A375 (cell line): ENCODE data around the gene SMIM5. TPM values are rescaled to one million over a fixed set of nuclear protein-coding genes. Genes with fewer than 3 reads are reported as not detected.

ENCODE experiments used
- total RNA-seq: library from RNA; depleted of rRNA; stranded (reverse); fragments of >200 nt; shearing (Covaris generic); gene quantifications from 2 replicates; pipeline ENCODE4 v1.2.3, GENCODE V29; 2014; rRNA removed

Gene SMIM5, protein sequence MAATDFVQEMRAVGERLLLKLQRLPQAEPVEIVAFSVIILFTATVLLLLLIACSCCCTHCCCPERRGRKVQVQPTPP
- total RNA-seq: 0.57 and 1.2 TPM in 2 replicates

DNA sequence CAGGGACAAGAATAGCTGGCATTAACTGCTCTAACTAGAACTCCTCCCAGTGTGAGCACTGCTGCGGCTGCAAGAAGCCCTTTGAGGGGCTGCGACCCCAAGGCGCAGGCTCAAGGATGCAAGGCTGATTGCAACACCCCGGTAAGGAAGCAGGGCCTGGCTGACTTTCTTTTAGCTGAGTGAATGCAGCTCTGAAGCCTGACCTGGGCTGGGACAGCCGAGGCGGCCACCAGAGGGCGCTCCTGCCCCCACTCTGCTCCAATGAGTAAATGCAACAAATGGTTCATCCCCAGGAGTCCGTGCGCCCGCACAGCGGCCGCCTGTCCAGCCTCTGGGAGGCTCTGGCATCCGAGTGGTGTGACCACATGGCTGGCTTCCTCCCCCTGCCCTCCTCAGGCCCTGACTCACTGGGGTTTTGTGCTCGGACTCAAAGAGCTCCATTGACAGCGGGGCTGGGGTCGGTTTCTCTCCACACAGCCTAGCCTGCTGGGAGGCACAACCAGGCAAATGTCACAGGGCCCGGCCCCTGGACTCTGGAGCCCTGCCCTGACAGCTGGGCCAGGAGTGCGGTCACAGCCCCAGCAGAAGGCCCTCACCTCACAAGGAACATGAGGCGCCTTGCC is at the start of gene SMIM5:
SMIM5 (plus strand) TSS at position 572 of the 623 bp plus-strand sequence. CDS start 6,768 bp downstream, outside the sequence.

DNA sequence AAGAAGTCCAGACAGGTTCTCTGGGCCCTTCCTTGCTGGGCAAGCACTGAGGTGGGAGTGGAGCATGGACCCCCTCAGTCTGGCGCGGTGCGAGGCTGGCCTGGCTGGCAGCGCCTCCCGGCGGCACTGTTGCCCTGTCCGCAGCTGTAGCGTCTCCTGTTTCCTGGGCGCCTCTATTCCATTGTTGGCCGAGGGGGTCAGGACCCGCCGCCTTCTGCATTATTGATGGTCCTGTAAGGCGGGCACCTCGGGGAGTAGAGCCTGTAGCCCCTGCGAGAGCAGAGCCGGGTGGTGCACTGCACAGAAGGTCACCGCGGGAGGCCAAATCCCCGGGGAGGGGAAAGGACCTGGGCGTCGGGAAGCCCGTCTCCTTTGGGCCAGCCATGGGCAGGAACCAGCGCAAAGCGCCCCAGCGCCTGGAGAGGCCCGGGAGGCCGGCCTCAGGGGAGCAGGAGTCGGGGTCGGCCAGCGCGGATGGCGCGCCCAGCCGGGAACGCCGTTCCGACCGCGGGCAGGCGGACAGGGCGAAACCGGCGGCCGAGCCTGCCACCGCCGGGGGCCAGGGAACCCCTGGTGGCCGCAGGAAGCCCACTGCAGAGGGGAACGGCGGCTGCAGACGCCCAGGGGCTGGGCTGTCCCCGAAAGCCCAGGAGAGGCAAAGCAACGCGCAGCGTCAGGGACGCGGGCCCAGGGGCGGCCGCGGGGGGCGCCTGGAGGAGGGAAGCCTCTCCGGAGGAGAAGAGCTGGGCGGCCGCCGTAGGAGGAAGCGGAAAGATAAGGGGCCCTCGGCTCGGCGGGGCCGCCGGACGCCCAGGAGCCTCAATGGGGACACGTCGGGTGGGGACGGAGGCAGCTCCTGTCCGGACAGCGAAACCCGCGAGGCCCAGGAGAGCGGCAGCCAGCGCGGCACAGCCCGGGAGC is 45.3 kb upstream of the SMIM5 start, which contains the start of gene MYO15B:
MYO15B (plus strand) TSS at position 126 of the 921 bp plus-strand sequence; CDS start at position 384, 258 bp downstream.

DNA sequence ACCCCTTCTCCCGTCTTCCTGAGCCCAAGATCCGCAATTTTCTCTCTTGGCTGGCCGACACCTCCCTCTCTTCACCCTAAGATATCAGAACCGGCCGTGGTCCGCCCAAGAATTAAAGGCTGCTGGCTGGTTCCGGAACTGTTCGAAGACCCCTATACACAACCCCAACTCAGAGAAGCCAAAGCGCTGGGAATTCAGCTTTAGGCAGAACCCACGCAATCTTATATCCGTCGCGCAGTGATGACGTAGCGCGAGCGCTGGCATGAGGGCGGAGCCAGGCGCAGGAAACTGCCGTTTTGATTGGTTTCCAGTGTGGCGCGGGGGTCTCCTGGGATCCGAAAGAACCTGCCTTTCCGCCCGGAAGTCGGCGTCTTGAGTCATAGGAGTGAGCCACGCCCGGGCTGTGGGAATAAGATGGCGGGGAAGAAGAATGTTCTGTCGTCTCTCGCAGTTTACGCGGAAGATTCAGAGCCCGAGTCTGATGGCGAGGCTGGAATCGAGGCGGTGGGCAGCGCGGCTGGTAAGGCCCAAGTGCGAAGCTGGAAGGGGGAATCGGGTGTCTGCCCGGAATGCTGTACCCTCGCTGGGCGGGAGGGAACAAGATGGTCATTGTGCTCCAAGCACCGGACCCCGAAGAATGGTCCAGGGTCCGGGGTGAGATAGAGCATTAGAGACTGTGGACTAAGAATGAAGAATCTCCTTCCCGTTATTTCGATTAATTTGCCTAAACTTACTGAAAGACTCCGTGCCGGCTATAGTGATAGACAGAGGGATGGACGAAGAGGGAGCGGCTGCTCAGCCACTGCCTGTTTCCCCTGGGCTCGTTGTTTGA is 33.9 kb downstream of the SMIM5 start, which contains the start of the genes RECQL5 and SAP30BP:
RECQL5 (minus strand) TSS at position 196 of the 832 bp plus-strand sequence. CDS start 597 bp downstream, outside the sequence.
SAP30BP (plus strand) TSS at position 380 of the 832 bp plus-strand sequence; CDS start at position 415, 35 bp downstream.

Other genes starting within 250 kb of the SMIM5 start
- gene GRB2, start 227.8 kb upstream of the SMIM5 start, total RNA-seq: 90.8 and 106 TPM in 2 replicates
- gene TMEM94, start 176.8 kb upstream of the SMIM5 start, total RNA-seq: 21.4 and 25.2 TPM in 2 replicates
- 10.3 and 10.5 TPM in 2 replicates for gene CASKIN2, start 117.9 kb upstream of the SMIM5 start, total RNA-seq
- gene TSEN54, start 116.9 kb upstream of the SMIM5 start, total RNA-seq: 18.9 and 22.1 TPM in 2 replicates
- gene LLGL2, start 107.7 kb upstream of the SMIM5 start, total RNA-seq: 6.6 and 7.1 TPM in 2 replicates
- gene MYO15B, start 45.6 kb upstream of the SMIM5 start, total RNA-seq: 6.4 and 6.9 TPM in 2 replicates
- 35.4 and 42.6 TPM in 2 replicates for gene RECQL5, start 33.7 kb downstream of the SMIM5 start, total RNA-seq
- 79.3 and 90.7 TPM in 2 replicates for gene SAP30BP, start 33.9 kb downstream of the SMIM5 start, total RNA-seq
- gene ITGB4, start 88.0 kb downstream of the SMIM5 start, total RNA-seq: 48.4 and 56.9 TPM in 2 replicates
- 54.3 and 57.9 TPM in 2 replicates for gene GALK1, start 131.8 kb downstream of the SMIM5 start, total RNA-seq
- gene UNK, start 151.4 kb downstream of the SMIM5 start, total RNA-seq: 16.6 and 18.8 TPM in 2 replicates
- 3.2 and 6.2 TPM in 2 replicates for gene UNC13D, start 211.0 kb downstream of the SMIM5 start, total RNA-seq
- 32.0 and 41.2 TPM in 2 replicates for gene WBP2, start 221.9 kb downstream of the SMIM5 start, total RNA-seq
- 29.5 and 30.5 TPM in 2 replicates for gene TRIM47, start 245.1 kb downstream of the SMIM5 start, total RNA-seq